Transverse colon (tissue), 4 donors: Measurements from ENCODE around the gene MEAF6. TPM values are rescaled to one million over a fixed set of nuclear protein-coding genes. Genes with fewer than 3 reads are reported as not detected.

Experiments used
- DNase-seq: peaks from one replicate; pipeline ENCODE4 v3.0.0-alpha.2; 2019
- H3K27ac ChIP-seq, 4 donors: fragments of 200-600 bp; sonication (generic); 2 replicates each; pipeline ENCODE4 v1.5.1; 2016 to 2018; ENCODE audit warnings: inconsistent platforms in 4 of 4
- H3K27me3 ChIP-seq: fragments of 200-600 bp; sonication (generic); 2 replicates; pipeline ENCODE4 v1.5.1; 2017; ENCODE audit warnings: inconsistent platforms
- H3K36me3 ChIP-seq, 4 donors: fragments of 200-600 bp; sonication (generic); 2 replicates each; pipeline ENCODE4 v1.5.1; 2017 to 2019; ENCODE audit warnings: inconsistent platforms in 4 of 4
- H3K4me1 ChIP-seq, 4 donors: fragments of 200-600 bp; sonication (generic); 2 replicates each; pipeline ENCODE4 v1.5.1; 2017 to 2020; ENCODE audit warnings: inconsistent platforms in 4 of 4
- H3K4me3 ChIP-seq, 4 donors: fragments of 200-600 bp; sonication (generic); 1 replicate in 1 of 4; 2 replicates in 3 of 4; pipeline versions ENCODE4 v1.5.1 to v1.6.1; 2017 to 2019; ENCODE audit warnings: inconsistent platforms in 4 of 4
- H3K9me3 ChIP-seq, 2 donors: fragments of 200-600 bp; sonication (generic); 2 replicates each; pipeline ENCODE4 v1.5.1; 2017 to 2019; ENCODE audit warnings: inconsistent platforms in 2 of 2
- EP300 ChIP-seq: sonication (generic); formaldehyde crosslinking; IDR thresholded peaks from one replicate; pipeline ENCODE4 v1.6.1; 2017; ENCODE audit warnings: antibody characterized with exemption, low read depth
- POLR2A ChIP-seq: fragments of 450-650 bp; IDR thresholded peaks from one replicate; pipeline ENCODE4 v1.6.1; 2016; ENCODE audit warnings: antibody characterized with exemption, mild to moderate bottlenecking, moderate library complexity
- POLR2AphosphoS5 ChIP-seq, 3 donors: sonication (generic); formaldehyde crosslinking; IDR thresholded peaks; one replicate each; pipeline ENCODE4 v1.6.1; 2016; ENCODE audit warnings: antibody characterized with exemption in 3 of 3
- WGBS, 2 donors: methylation state at CpG; one replicate each; pipeline ENCODE4 v1.1.5; 2018; ENCODE audit warnings: low coverage in 1 of 2; 5-methylcytosine and 5-hydroxymethylcytosine counted together
- in situ Hi-C, 4 donors: fragments of 200-750 bp; cut with MboI; loops; one replicate each; pipeline versions ENCODE4 v1.15.0 to v1.15.1; 2017; ENCODE audit warnings: low sequenced_read_pairs in 3 of 4, low pct_ligation_motif_present in 1 of 4, low pct_unique_long_range_greater_than_20kb in 1 of 4
- intact Hi-C: fragments of 100-400 bp; cut with DNase I; formaldehyde crosslinking; loops from one replicate; pipeline ENCODE4 v1.15.1; 2023; ENCODE audit warnings: low total_unique reads
- total RNA-seq, 4 donors: library from RNA; depleted of rRNA; stranded (reverse); fragments of >200 nt; gene quantifications; one replicate each; pipeline ENCODE4 v1.1.0, GENCODE V29; 2016
- TF ChIP-seq, protein P1 (sequence below), 5 experiments: fragments of 200-600 bp in 3 of 5; fragments of 450-650 bp in 2 of 5; sonication (generic) in 3 of 5; IDR thresholded peaks; 1 replicate in 2 of 5; 2 replicates in 3 of 5; pipeline ENCODE4 v1.5.1; 2016 to 2017; ENCODE audit warnings: antibody characterized with exemption in 5 of 5, inconsistent platforms in 3 of 5, mild to moderate bottlenecking in 2 of 5, moderate library complexity in 1 of 5

Gene MEAF6
- total RNA-seq, 4 donors from 2014 or later = 8.2 to 51.9 (median 32.9) TPM

DNA sequence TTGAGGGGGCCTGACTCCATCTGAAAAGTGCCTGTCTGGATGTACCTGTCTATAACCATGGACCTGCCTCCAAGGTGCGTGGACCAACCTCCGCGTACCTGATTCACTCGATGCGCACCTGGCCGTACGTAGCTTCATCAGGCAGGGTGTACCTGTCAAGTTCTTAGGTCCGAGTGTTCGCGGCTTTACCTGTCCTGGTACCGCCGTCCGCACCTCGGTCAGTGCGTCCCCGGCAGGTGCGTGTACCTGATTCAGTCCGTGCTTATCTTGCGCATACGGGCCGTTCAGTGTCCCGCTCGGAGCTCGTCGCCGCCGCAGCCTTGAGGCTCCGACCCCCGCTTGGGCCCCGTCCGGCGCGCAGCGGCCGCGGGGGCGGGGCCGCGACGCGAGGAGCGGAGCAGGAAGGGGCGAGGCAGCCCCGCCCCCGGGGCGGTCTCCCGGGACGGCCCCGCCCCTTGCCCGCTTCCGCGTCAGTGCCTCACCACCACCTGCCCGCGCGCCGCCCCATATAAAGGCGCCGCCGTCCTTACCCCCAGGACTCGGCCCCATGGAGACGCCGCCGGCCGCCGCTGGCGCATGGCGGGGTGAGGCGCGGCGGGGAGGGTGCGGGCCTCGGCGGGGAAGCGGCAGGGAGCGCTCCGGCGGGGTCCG is 40.4 kb downstream of the MEAF6 start, which contains the start of gene ZC3H12A:
TSS of gene ZC3H12A (plus strand) at position 535 of the 651 bp plus-strand sequence. CDS start 917 bp downstream, outside the sequence.
- intact Hi-C loops (loop anchor here (5.0 kb wide), 1 partner anchor 213 kb away; no protein-coding TSS in a partner anchor), in situ Hi-C loops (loop anchor here in 2 of 4 donors (25.0 kb wide), 1 partner anchor 213 kb away; the partner anchor contains the start of gene CDCA8 (in 2 of the 2))
- WGBS, 2 donors = 0% methylated on average over 48 of the region's 78 CpGs; no CpG with 5 or more reads in 1 of the 2 donors
- H3K4me3 ChIP-seq = peak within 1 kb of the TSS; percentile 80 to 89 (median 82)
- H3K9me3 ChIP-seq = no peaks in the 10 kb centered on the region
- peak; percentile 96 for DNase-seq
- no peaks in the 10 kb centered on the region for H3K36me3 ChIP-seq
- no peaks in the 10 kb centered on the region for H3K27me3 ChIP-seq
- H3K4me1 ChIP-seq = peaks cover 35 to 72% (median 69%) of the 10 kb centered on the region in 4 donors
- peak; percentile 99 to 100 (median 100) for TF ChIP-seq POLR2AphosphoS5 (IDR thresholded peaks at IDR 0.05)
- TF ChIP-seq, protein P1, sequence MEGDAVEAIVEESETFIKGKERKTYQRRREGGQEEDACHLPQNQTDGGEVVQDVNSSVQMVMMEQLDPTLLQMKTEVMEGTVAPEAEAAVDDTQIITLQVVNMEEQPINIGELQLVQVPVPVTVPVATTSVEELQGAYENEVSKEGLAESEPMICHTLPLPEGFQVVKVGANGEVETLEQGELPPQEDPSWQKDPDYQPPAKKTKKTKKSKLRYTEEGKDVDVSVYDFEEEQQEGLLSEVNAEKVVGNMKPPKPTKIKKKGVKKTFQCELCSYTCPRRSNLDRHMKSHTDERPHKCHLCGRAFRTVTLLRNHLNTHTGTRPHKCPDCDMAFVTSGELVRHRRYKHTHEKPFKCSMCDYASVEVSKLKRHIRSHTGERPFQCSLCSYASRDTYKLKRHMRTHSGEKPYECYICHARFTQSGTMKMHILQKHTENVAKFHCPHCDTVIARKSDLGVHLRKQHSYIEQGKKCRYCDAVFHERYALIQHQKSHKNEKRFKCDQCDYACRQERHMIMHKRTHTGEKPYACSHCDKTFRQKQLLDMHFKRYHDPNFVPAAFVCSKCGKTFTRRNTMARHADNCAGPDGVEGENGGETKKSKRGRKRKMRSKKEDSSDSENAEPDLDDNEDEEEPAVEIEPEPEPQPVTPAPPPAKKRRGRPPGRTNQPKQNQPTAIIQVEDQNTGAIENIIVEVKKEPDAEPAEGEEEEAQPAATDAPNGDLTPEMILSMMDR (IDR thresholded peaks at IDR 0.05) = no peak
- TF ChIP-seq EP300 = no peak
- peak; percentile 95 for TF ChIP-seq POLR2A
- H3K27ac ChIP-seq = peak within 1 kb of the TSS; percentile 94 to 98 (median 98)

DNA sequence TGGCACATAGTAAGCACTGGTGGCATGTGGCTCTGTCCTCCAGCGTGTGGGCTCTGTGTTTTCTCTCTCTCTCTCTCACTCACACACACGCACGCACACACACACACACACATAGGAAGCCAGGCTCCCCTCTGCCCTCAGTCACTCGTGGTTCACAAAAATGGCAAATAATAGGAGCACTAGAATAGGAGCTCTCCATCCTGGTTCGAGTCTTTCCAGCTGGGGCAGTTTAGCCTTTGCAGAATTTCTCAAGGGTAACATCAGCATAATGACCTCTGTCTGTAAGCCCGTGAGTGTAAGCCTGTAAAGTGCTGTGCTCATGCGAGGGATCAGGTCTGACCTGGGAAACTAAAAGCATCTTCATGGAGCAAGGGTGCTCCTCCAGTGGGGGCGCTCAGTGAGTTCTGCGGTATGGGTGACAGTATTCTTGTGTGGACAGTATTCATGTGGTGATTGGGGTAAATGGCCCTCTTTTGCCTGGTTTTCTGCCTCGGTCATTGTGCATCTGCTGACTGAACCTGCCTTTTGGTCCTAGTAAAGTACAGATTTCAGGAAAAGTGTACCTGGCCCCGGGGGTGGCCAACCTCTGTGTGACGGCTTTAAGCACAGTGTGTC is 41.0 kb downstream of the MEAF6 start:
- in situ Hi-C loops = loop anchor here in 2 of 4 donors (25.0 kb wide), 1 partner anchor 214 kb away; the partner anchor contains the start of gene CDCA8 (in 2 of the 2)
- H3K4me1 ChIP-seq = peaks cover 32 to 66% (median 63%) of the 10 kb centered on the region in 4 donors
- no peaks in the 10 kb centered on the region for H3K27me3 ChIP-seq
- no peaks in the 10 kb centered on the region for H3K36me3 ChIP-seq
- WGBS, 2 donors = 20 to 26% methylated on average over 1 to 12 of the region's 12 CpGs
- peak overlapping the region; percentile 35 to 89 (median 82) for H3K4me3 ChIP-seq
- H3K27ac ChIP-seq = peak overlapping the region; percentile 94 to 98 (median 98)
- TF ChIP-seq, protein P1 (IDR thresholded peaks at IDR 0.05) = no peak
- TF ChIP-seq POLR2A = no peak
- no peak for TF ChIP-seq POLR2AphosphoS5 (IDR thresholded peaks at IDR 0.05)
- no peak for TF ChIP-seq EP300
- DNase-seq = no peak
- intact Hi-C loops = loop anchor here (5.0 kb wide), 1 partner anchor 214 kb away; no protein-coding TSS in a partner anchor
- no peaks in the 10 kb centered on the region for H3K9me3 ChIP-seq

DNA sequence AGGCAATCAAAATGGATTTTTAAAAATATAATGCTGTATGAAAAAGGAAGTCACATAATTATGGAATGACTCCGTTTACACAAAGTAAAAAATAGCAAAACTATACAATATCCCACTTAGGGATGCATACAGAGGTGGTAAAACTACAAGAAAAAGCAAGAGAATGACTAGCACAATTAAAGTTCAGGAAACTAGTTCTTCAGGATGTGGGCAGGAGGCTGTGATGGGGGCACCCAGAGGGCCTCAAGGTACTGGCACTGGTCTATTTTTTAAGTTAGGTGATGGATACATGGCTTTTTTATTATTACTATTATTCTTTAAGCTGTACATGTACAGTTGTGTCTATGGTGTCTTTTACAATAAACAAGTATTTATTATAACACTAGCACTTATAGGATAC is 41.6 kb downstream of the MEAF6 start:
- WGBS, 2 donors = 50 to 67% methylated on average over 1 of the region's 1 CpG
- TF ChIP-seq, protein P1 (IDR thresholded peaks at IDR 0.05) = no peak
- H3K27ac ChIP-seq = peak overlapping the region; percentile 94 to 98 (median 98)
- H3K4me1 ChIP-seq = peaks cover 29 to 60% (median 57%) of the 10 kb centered on the region in 4 donors
- intact Hi-C loops (loop anchor here (5.0 kb wide), 1 partner anchor 214 kb away; no protein-coding TSS in a partner anchor), in situ Hi-C loops (loop anchor here in 2 of 4 donors (25.0 kb wide), 1 partner anchor 214 kb away; the partner anchor contains the start of gene CDCA8 (in 2 of the 2))
- H3K4me3 ChIP-seq = no peak overlapping the region
- no peaks in the 10 kb centered on the region for H3K36me3 ChIP-seq
- H3K27me3 ChIP-seq = no peaks in the 10 kb centered on the region
- DNase-seq = no peak
- no peaks in the 10 kb centered on the region for H3K9me3 ChIP-seq

DNA sequence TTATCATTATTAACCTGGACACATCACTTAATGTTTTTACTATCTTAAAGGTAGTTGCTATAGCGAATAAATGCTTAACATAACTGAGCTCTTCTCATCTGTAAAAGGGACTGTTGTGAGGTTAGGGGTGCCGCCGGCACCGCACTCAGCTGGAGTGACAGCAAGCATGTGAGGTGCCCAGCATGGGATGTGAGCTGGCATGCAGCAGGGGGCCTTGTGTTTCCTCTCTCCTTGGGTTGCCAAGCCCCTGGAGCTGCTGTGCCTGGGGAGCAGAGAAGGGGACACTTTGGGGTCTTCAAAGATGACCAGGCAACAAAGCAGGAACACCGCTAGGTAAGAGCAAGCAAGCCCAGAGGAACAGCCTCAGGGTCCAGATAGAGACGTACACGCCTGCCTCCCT is 42.3 kb downstream of the MEAF6 start:
- Histone ChIP-seq H3K27me3 (no peaks in the 10 kb centered on the region), H3K27ac (peak overlapping the region; percentile 94 to 98 (median 98)), H3K4me3 (no peak overlapping the region), H3K9me3 (no peaks in the 10 kb centered on the region), H3K4me1 (peaks cover 26 to 53% (median 50%) of the 10 kb centered on the region in 4 donors), H3K36me3 (no peaks in the 10 kb centered on the region)
- no peak for DNase-seq
- intact Hi-C loops (loop anchor here (5.0 kb wide), 1 partner anchor 215 kb away; no protein-coding TSS in a partner anchor), in situ Hi-C loops (loop anchor here in 2 of 4 donors (25.0 kb wide), 1 partner anchor 215 kb away; the partner anchor contains the start of gene CDCA8 (in 2 of the 2))
- 87 to 90% methylated on average over 2 to 7 of the region's 7 CpGs for WGBS, 2 donors
- TF ChIP-seq POLR2A = no peak
